HG02840 (cell line): ENCODE data around the gene FAM120B.
"Not testable (repeated sequence)": the region's sequence is repeated elsewhere in the genome, so short reads cannot be mapped to it uniquely, and the experiment has no call there.

ENCODE experiments used
- ATAC-seq: cut with Tn5 transposase; IDR thresholded peaks from one replicate; pipeline ENCODE4 v1.9.1; 2021; ENCODE audit warnings: mild to moderate bottlenecking, moderate library complexity, moderate number of reproducible peaks; ENCODE audit not compliant: unreplicated experiment, low FRiP score

Gene FAM120B, protein sequence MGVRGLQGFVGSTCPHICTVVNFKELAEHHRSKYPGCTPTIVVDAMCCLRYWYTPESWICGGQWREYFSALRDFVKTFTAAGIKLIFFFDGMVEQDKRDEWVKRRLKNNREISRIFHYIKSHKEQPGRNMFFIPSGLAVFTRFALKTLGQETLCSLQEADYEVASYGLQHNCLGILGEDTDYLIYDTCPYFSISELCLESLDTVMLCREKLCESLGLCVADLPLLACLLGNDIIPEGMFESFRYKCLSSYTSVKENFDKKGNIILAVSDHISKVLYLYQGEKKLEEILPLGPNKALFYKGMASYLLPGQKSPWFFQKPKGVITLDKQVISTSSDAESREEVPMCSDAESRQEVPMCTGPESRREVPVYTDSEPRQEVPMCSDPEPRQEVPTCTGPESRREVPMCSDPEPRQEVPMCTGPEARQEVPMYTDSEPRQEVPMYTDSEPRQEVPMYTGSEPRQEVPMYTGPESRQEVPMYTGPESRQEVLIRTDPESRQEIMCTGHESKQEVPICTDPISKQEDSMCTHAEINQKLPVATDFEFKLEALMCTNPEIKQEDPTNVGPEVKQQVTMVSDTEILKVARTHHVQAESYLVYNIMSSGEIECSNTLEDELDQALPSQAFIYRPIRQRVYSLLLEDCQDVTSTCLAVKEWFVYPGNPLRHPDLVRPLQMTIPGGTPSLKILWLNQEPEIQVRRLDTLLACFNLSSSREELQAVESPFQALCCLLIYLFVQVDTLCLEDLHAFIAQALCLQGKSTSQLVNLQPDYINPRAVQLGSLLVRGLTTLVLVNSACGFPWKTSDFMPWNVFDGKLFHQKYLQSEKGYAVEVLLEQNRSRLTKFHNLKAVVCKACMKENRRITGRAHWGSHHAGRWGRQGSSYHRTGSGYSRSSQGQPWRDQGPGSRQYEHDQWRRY

DNA sequence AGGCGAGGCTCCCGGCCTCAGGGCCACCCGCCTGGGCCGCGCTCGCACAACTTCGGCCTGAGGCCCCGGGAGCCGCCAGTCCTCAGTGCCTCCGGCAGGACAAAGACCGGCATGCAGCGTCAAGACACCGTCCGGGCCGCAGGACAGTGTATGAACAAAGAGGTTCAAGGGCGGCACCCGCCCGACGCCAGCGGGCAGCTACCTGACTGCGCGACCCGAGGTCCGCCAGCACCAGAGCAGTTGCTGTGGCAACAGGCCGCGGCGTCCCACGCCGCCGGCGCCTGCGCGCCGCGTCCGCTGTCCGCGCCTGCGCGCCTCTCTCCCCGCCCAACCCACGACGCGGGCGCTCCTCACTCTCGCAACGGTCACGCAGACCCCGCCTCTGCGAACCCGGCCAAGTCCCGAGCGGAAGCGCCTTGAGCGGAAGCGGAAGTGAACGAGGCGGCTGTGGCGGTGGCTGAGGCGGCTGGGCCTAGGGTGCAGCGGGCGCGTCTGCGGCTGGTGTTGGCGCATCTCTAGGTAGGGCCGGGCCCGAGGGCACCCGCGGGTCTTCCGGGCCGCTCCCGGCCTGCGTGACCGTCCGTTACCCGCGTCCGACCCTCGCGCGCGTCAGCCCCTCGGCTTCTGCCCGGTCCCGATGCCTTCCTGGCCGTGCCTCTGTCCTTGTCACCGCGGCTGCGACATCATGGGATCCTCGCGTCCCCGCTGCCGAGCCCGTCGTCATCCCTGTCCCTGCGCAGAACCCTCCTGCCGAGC lies at the start of gene FAM120B:
FAM120B (plus strand) TSS at position 435 of the 756 bp plus-strand sequence. CDS start 10,633 bp downstream, outside the sequence.
- ATAC-seq: peak; percentile 98

DNA sequence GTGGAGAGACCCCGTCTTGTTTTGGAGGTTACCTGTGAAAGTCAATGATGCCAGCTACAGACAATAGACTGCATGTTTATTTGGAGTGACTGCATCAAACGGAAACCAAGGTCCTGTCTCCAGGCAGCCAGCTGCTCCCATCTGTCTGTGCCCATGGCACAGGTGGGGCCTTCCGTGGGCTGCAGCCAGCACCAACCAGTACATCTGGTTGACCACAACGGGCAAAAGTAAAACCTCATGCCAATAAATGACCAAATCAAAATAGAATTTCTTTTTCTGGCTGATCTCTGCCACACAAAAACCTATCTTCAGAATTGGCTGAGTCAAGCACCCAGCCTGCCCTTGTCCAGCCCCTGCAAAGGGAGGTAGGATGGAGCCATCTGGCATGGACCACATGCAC lies 49.2 kb upstream of the FAM120B start:
- ATAC-seq: no peak

- no peak for ATAC-seq
Observed at GRCh38 chr6:170258407-170258806, 48.2 kb upstream of the FAM120B start.

DNA sequence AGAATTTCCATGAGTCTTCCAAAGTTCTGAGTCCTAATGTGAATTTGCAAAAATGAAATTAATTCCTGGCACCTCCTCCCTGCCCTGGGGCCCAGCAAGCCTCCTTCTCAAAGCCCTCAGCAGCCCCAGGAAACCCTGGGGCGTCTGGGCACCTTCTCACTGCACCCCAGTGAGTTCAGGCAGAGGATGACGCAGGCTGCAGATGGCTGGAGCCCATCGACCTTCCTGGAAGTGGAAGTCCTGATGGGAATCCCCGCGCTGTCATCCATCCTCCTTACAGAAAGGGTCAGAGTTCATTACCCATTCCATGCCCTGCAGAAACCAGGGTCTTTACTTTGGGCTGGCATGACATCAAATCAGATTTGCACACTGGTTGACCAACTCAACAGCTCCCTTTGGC lies 47.3 kb upstream of the FAM120B start:
- ATAC-seq: no peak

DNA sequence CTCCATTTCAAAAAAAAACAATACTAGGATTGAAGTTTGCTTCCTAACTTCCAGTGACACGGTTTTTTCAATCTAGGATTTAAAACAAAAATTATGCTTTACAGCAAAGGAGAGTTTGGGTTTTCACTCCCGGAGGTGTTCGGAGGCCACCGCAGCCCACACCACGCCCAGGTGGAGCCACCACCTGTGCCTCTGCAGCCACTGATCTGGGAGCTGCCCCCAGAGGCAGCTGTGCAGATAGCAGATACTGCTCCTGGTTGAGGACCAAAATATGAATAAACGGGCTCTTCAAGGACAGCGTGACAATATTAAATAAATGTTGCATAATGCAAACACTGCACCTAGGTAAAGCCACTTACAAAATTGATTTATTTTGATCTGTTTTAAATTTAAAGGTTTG lies 45.9 kb upstream of the FAM120B start:
- ATAC-seq: no peak

GRCh38 chr6:170261643-170262488 lies 44.7 kb upstream of the FAM120B start:
- no peak for ATAC-seq

DNA sequence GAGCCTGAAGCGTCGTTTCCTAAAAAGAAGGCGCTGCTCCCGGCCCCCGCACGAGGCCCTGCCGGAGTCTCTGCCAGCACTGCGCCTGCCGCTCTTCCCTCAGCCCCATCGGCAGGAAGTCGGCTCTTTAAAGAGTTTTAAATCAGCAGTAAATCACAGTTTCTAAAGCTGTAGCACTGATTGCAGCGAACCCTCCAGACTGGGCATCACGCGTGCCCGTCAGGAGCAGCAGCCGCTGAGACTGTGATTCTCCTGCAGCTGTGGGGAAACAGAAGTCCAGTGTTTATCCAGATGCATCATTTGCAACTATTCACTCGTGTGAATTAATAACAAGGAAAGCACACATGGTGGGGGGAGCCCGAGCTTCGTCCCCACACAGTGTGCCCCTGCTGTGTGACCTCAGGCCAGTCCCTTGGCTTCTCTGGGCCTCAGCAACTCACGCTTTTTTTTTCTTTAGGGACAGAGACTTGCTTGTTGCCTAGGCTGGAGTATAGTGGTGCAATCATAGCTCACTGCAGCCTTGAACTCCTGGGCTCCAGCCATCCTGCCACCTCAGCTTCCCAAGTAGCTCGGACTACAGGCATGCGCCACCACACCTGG lies 44.0 kb upstream of the FAM120B start:
- no peak for ATAC-seq

DNA sequence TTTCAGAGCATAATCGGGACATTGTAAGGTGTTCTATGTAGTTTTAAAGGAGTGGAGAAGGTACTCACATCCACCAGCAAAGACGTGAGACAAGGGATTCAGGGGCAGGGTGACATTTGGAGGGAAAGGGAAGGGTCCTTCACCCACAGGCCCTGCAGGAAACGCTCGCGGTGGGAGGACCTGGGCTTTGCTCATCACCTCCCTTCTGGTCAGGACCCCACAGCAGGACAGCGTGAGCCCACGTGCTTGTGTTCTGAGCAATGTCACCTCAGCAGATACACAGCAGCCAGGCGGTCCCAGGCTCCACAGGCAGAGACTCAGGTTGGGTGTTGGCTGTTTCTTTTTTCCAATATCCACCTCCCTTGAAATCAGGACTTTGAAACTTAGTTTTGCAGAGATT lies 43.1 kb upstream of the FAM120B start:
- ATAC-seq: no peak

DNA sequence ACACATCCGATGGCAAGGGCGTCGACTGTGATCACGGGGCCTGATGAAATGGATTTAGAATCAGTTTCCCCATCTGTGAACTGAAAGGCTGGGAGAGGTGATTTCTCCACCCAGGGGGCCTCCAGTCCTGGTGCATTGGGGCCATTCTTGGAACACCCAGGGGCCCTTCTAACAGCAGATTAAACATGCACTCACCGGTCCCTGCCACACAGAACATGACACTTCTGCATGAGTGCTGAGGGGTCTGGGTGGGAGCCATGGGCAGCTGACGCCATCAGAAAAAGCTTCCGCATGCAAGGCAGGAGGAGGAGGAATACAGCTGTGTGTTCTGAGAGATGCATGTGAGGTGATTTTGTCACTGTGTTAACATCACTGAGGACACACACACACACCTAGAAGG lies 42.5 kb upstream of the FAM120B start:
- ATAC-seq: no peak

DNA sequence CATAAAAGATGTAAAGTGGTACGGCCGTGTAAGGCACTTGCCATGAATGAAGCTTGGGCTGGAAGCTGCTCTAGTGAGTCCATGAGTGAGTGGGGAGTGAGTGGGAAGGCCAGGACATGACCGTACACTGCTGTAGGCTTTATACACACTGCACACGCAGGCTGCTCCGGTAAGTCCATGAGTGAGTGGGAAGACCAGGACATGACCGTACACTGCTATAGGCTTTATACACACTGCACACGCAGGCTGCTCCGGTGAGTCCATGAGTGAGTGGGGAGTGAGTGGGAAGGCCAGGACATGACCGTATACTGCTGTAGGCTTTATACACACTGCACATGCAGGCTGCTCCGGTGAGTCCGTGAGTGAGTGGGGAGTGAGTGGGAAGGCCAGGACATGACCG lies 41.9 kb upstream of the FAM120B start:
- ATAC-seq: not testable (repeated sequence)

GRCh38 chr6:170265655-170266054 lies 40.9 kb upstream of the FAM120B start:
- no peak for ATAC-seq

DNA sequence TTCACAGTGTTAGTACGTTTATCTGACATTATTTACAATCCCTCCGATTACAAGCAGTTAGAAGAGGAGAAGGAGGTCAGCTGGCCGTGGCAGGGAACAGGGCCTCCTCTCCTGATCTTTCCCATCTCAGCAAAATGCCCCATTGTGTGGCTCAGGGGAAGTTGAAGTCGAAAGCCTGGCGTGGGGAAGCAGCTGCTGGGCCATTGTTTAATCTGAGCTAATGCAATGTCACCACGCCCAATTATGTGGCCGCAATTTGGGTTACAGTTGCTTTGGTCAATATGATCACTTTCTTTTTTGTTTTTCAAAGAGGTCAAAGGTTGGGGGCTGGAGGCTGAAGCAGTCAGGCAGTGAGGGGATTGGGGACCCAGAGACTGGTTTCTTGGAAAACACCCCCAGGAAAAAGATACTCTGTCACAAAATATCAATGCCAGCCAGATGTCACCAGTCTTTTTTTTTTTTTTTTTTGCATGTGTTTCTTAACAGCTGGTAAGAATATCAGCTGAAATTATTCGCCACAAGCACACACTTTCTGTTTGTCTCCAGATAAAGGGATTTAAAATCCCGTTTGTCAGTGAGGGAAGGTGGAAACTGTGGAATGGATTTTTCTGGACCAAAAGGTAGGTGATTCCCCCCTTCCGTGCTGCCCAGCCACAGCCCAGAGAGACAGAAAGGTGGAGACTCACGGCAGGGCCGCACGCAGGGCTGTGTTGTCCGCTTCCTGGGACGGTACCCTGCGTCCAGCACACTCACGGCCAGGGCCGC lies 40.3 kb upstream of the FAM120B start:
- no peak for ATAC-seq

DNA sequence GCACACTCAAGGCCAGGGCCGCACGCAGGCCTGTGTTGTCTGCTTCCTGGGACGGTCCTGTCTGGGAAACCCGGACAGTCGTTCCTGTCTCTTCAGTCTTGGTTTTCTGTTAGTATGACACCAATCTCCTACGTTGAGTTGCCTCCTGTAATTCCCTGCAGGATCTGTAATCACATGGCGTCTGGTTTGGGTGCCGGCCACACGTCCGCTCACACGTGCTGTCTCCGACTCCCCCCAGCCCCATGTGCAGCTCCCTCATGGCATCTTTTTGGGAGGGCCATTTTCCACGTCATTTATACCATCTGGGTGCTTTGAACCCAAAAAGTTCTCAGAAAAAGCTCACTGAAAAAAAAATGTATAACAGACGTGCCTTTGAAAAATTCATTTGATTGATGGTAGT lies 38.9 kb upstream of the FAM120B start:
- no peak for ATAC-seq

DNA sequence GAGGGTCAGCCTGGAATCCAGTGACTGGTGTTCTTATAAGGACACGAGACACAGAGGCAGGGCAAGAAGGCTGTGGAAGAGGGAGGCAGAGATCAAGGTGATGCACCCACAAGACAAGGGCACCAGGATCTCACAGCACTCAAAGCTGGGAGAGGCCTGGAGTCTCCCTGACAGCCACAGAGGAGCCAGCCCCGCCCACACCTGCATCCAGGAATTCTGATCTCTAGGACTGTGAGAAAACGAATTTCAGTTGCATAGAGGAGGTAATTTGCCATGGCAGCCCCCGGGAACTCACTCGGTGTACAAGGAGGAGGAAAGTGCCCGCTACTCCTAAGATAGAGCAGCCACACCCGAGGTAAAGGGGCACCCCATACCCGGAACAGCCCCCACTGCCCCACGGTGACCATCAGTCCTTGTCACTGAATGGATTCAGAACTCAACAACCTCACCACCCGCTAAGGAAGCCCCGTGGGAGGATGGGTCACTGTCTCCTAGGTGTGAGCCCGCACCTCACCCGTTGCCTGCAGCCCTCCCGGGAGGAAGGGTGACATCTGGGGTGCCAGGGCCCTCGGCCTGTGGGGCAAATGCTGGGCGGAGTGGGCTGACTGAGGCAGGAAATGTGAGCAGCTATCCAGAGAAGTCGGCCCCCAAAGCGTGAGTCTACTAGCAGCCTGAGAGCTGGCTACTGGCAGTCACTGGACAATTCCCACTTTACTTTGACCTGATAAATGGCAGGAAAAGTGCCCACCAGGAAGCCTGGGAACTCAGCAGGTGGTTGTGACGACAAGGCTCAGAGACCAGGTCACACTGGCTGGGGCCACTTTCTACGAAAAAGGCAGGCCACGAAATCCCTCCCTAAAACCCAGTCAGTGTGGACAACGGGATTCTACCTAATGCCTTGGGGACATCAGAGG lies 38.1 kb upstream of the FAM120B start:
- no peak for ATAC-seq

GRCh38 chr6:170269151-170269845 lies 37.3 kb upstream of the FAM120B start:
- ATAC-seq: no peak

DNA sequence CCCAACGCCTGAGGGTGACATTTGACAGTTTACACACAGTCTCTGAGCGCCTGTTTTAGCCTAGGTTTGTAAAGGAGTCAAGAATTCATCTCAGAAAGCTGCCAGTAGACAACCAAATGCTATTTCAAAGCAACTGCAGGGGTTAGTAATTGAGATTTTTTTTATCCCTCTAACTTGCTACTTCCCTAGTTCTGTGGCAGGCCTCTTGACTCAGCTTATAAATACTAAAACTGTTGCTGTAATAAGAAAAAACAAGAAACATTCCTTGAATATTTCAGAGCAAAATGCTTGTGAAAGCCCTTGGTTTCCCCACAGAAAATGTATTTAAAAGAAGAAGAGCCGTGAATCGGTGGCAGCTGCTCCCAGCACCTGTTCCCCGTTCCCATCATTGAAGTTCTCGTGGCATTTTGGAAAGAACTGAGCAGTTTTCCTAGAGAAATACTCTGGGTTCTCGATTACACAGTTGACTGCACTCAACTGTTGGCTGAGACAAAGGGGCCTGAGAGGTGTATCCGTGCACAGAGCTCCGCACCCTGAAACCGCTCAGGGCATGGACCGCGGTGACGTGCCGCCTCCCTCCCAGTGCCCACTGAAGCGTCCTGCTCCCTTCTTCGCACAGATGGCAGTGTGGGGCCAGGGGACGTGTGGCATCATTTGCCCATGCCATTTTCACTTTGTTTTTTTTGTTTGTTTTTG lies 36.6 kb upstream of the FAM120B start:
- ATAC-seq: no peak
